Ovary (tissue), 3 donors: ENCODE results near the gene KDM4C.

Experiments
- CTCF ChIP-seq, 3 donors: fragments of 450-650 bp in 2 of 3; fragments of 200-600 bp in 1 of 3; IDR thresholded peaks; one replicate each; pipeline versions ENCODE4 v1.5.1 to v1.8.0; 2016 to 2022; ENCODE audit warnings: antibody characterized with exemption in 3 of 3, mild to moderate bottlenecking in 1 of 3
- POLR2A ChIP-seq: fragments of 450-650 bp; IDR thresholded peaks from one replicate; pipeline ENCODE4 v1.6.1; 2017; ENCODE audit warnings: antibody characterized with exemption, mild to moderate bottlenecking, moderate library complexity
- donor health status: DM: no; HTN: no; CAD: no.

GRCh38 chr9:6870650-6871477 lies 113.1 kb downstream of the KDM4C start:
- TF ChIP-seq CTCF (IDR thresholded peaks at IDR 0.05): no peak
- no peak for TF ChIP-seq POLR2A
